GM19238 (cell line): Measurements from ENCODE around the gene COG5.
A peak's percentile ranks its signal among the peaks of the same experiment; 100 is the strongest.
"Not testable (repeated sequence)": the region's sequence is repeated elsewhere in the genome, so short reads cannot be mapped to it uniquely, and the experiment has no call there.

Source experiments
- DNase-seq: peaks from one replicate; pipeline ENCODE4 v3.0.0; 2011; ENCODE audit warnings: low spot score; ENCODE audit not compliant: insufficient read length

Gene COG5

DNA sequence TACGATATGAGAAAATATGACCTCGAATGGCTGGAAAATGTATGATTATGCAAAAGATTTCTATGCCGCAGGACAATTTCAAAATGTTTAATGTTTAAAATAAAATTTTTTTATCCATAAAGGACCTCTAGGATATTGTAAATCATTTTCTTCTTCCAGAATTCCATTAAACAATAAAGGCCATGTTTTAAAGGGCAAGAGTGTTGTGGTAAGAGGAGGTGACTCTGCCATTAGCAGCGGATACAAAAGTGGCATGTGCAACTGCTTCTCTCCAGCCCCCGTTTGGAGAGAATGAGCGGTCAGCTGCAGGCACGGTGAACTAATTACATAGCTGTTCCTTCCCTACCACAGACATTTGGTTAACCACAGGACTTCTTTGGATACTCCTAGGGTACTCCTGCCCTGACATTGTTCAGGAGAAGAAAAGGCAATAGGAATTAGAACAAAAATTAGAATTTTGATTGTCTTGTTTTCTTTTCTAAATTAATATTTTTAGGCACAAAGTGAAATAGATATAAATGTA is 331.1 kb downstream of the COG5 start:
- DNase-seq, result no peak

DNA sequence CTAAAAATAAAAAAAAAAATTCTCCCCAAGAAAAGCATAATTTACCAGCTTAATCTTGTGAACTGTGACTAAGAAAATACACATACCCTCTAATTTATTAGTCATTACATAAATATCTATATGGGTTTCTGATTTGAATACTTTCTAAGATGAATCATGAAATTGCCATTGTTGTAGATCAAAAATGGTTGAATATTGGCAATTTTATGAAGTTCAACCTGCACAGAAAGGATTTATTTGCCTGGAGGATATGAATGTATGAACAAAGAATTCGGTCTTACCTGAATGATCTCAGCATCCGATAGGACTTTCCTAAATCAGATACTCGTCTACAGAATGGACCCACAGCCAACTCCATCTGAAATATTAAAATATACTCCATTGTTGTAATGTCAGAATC is 333.4 kb downstream of the COG5 start:
- DNase-seq, result no peak

DNA sequence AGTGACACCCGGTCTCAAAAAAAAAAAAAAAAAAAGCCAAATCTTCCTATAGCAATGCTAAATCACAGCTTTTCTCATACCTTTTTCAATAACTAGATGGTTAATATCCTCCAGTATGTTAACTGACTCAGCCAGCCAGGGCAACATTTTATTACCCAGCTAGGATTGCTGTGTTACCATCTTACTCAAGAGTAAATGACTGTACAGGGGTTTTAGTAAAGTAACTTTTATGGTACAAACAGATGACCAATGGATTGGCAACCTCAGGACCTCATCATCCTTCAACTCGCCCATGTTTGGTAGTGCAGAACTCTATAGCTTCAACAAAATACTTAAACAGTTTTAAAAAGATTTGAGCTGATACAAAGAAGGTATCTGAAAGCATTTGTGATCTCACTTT is 335.4 kb downstream of the COG5 start:
- no peak for DNase-seq

DNA sequence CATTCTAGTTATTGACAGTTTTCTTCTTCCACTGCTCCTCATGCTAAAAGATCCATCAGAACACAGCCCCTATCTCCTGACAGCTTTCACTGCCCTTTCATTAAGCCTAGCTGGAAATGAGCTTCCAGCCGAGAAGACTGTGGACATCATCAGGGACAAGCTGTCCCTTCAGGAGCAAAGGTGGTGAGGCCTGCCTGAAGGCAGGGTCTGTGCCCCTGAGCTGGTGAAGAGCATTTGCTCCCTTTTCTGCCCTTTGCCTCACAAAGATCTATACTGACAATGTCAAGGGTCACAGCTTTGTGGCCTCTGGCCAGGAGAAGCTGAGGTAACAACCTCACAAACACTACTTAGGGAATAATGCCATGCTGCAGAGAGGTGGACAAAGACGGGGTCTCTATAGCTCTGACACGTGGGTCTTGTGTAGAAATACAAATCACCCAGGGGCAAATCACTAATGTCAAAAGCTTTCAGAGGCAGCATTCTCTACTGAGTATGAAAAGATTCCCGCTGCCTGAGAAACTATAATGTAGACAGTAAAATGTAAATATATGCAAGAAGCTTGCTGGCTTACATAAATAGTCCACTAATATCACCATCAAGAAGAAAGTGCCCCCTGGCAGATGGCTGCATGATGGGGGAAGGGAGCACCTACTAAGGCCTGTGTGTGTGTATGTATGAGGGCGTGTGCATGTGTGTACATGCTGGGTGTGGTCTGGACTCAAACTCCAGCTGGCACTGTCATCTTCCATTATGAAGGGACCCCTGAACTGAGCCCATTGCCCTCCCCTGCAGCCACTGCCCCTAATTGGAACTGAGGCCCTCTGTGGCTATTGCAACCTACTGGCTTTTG is 339.1 kb downstream of the COG5 start:
- no peak for DNase-seq

DNA sequence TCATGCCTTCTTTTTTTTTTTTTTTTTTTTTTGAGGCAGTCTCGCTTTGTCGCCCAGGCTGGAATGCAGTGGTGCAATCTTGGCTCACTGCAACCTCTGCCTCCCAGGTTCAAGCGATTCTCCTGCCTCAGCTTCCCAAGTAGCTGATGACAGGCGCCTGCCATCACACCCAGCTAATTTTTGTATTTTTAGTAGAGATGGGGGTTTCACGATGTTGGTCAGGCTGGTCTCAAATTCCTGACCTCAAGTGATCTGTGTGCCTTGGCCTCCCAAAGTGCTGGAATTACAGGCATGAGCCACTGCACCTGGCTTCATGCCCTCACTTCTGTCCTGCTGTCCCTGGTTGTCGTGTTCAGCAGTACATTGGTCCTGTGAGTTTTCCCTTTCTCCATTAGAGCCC is 342.9 kb downstream of the COG5 start:
- not testable (repeated sequence) for DNase-seq

DNA sequence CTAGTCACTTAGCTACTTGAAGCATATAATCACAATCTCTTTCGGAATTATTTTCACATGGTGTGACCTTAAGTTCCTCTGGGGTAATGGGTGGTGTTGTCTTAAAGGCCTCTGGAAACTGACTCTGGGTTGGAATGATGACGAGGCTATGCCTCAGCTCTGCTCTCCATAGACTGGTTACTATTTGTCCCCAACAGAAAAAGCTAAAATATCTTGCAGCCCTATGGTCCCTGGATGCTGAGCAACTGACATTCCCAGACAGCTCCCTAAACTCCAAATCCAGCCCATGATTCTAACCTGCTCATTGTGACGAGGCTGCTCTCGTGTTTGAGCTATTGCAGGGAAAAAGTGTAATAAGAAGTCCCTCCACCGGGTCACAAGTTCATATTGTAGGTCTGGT is 343.4 kb downstream of the COG5 start:
- DNase-seq, result no peak

DNA sequence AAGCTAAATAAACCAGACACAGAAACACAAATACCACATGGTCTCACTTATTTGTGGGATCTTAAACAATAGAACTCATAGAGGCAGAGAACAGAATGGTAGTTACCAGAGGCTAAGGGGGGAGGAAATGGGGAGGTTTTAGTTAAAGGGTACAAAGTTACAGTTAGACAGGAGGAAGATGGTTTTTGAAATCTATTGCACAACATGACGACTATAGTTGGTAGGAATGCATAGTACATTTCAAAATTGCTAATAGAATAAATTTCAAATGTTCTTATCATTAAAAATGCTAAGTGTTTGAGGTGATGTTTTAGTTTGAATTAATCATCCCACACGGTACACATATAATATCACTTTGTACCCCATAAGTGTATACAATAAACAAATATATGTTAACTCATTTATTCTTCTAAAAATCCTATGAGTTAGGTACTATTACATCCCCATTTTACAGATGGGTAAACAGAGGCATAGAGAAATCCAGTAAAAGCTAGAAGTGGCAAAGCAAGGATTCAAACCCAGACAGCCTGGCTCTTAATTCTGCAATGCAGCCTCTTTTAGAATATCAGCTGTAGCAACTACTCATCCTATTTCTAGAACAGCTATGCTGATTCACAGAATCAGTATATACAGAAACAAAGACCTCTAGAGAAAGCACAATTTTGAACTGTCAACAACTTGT is 344.0 kb downstream of the COG5 start:
- no peak for DNase-seq

DNA sequence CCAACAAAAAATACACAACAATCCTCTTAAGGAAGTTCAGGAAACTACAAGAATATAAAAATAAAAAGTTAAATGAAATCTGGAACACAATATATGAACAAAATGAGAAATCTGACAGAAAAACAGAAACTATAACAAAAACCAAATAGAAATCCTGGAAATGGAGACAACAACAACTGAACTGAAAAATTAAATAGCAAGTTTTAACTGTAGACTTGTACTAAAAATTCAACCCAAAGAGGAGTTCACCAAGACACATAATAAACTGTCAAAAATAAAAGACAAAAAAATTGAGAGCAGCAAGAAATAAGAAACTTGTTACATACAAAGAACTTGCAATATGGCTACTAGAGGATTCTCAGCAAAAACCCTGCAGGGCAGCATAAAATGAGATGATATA is 349.8 kb downstream of the COG5 start:
- no peak for DNase-seq

DNA sequence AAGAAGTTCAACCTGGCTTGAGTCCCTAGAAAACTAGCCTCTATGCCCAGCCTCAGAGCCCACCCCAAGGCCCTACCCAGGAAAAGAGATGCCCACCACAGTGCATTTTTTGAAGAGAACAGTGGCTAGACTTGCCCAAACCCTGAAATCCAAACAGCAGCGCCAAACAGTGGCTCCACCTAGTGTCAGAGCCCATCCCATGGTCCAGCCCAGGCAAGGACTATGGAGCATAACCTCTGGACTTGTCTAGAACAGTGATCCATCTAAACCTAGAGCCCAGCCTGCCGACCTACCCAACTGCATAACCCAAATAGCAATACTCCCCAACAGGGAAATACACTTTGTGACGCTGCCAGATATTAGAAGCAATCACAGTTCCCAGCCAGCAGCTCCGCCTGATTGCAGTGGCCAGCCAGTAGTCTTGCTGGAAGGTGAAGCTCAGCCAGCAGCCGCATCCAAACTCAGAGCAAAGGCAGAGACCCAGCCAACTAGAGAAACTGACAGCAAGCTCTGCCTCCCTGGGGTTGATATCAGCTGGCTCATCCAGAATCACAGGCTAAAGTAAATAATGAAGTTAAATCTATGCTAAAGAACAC is 350.4 kb downstream of the COG5 start:
- DNase-seq, result no peak

DNA sequence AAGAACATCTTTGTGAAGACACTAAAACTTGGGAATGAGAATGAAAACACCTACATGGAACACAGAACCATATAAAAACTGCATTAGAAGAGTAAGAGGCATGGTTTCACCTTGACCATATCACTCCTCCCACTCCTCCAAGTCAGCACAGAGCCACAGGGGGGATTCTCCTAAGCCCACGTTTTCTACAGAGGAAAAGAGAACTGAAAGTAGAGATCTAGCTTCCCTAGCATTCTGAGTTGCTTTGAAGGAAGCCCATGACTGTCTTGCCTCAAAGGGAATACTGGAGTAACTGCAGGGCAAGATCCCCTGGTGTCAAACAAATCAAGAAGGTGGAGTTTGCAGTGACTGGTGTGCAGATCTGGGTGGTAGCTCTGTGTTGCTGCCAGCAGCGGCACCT is 351.0 kb downstream of the COG5 start:
- no peak for DNase-seq

DNA sequence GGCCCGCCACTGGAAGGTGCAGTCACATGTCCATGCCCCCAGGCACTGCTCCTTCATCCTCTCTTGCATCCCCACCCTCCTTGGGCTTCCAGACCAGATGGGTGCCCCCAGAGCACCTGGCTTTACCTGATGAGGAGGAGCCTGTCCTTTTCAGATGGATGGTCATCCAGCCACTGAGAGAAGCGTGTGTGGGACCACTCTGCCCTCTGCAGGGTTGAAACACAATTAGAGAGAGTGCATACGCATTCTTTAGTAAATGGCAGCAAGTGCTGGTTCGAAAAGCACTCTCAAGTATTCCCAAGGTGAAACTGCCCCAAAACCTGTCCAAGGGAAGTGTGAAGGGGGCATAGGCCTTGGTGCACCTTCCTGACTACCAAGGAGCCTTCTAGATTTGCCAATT is 353.3 kb downstream of the COG5 start:
- no peak for DNase-seq

DNA sequence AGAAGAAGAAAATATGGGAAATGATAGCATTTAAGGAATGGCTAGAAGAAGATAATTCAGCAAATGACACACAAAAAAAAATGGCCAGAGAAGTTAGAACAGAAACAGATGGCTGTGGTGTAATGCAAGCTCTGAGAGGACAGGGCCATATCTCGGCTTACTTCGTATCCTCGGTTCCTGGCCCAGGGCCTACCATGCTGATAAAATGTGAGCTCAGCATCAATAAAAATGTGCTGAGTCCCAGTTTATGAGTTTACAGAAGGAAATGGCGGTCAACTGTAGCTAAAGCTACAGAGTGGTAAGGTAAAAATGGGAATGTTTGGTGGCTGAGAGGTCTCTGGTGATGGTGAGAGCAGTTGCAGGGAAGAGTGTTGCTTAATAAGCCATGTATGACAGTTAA is 354.2 kb downstream of the COG5 start:
- no peak for DNase-seq

DNA sequence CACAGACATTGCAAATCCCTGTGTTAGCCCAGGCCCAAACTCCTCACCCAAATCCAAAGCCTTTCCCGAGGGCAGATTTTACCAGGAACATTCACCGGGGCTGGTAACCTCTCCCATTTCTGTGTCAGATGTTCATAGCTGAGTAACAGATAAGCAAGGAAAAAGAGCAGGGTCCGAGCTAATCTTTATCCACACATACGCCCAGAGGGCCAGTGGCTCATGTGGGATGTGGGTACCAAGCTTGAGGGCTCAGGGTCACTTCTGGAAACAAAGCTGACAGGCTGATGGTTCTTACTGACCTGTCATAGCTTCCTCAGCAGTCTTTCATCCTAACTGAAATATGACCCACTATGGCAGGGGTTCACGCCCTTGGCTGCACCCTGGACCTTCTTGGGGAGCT is 355.2 kb downstream of the COG5 start:
- DNase-seq, result no peak

DNA sequence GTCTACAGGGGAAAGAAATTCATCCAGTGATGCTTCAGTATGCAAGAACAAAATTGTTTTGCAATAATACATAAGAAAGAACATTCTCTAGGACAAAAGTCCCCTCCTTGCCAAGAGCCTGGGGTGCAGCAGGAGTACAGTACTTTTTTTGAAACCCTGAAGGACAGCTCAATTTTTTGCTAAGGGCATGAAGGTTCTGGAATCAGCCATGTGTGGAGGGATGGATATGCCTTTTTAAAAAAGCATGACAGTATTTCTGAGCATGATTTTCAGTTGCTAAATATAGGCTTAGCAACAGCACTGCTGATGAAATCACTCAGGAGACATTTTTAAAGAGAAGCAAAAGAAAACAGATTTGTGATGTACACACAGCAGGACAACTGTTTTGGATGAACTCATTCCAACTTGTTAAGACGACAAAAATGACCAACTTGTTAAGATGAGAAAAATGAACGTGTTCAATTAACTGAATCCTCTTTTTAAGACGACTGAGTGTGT is 355.6 kb downstream of the COG5 start:
- no peak for DNase-seq

DNA sequence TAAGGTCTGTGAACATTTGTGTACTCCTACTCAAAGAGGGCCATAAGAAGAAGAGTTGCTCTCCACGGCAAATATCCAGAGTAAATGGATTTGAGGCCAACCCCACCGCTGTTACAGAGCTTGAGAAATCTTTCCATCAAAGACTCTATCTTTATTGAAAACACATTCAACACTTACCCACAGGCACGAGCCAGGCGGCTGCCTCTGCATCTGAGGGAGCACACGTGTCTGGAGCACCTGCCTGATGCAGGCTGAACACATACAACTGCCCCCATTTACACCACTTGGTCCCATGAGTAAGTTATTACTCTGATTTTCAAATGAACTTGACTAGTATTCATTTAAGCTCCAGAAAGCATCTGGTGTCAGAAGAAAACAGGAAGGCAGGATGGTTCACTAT is 356.3 kb downstream of the COG5 start:
- DNase-seq, result no peak

DNA sequence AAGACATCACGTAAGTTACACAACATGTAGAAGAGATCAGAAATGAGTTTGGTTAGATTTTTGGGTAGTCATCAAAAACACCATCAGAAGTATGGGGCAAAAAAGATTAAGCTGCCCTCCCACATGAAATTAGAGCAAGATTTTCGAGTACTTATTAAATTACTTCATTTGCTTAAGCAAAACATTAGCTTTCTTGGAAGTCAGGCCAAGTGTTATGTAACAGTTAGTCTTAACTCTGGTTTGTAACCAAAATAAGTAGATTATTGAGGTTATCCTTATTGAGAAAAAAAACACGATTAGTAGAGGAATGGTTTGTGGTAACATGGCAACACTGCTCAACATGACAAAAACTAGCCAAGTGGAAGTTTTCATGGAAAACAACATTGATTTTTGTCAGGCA is 357.0 kb downstream of the COG5 start:
- no peak for DNase-seq

DNA sequence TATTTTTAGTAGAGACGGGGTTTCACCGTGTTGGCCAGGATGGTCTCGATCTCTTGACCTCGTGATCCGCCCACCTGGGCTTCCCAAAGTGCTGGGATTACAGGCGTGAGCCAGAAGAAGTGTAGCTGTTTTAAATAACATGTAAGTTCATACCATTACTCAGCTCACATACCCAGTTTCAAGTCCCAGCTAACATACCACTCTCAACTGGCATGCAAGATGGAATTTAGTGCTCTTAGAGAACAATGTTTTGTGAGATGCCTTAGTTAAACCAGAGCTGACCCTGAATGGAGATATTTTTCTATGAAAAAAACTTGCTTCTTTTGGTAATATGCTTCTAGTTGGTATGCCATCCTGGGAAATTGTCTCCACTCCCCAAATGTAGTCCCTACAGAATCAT is 357.6 kb downstream of the COG5 start:
- no peak for DNase-seq

DNA sequence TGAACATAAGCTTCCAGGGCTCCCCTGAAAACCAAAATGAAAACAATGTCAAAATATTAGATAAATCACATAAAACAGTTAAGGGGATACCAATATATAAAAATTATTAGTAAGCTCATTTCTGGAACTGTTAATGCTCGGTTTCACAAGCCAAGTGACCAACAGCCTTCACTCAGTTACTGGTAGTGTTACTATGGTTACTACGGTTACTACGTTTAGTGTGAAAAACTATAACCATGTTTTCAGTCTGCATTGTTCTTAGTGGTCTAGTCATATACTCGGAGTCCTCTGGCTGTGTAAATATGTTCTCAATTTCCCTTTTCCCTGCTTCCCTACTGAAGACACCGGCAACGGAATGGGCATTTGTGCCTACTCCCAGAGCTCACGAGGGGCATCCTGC is 360.1 kb downstream of the COG5 start:
- DNase-seq, result no peak

DNA sequence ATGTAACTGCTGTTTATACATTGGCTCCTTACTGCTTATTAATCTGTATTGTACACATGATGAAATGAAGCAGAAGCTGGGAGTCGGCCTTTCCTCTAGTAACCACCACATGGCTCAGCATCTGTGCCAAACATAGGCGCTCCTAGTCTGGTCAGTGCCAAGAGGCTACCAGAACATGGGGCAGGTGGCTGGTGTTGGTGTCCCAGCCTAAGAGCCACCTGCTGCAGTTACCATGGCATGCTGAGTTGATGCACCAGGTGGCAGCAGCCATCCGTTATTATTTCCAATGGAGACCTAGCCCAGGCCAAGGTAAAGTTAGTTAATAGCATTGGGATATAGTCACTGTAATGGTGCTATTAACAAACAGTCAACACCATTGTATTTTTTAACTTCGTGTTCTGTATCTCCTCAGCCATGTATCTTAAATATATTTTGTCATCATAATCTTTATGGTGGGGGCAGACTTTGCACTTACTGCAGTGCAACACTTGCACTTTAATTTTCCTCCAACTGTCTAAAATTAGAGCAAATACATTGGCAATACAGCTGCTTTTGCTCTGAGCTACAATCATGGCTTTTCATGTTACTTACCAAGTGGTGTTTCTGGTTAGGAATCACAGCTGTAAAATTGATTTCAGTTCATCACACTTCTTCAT is 361.8 kb downstream of the COG5 start:
- peak; percentile 7 for DNase-seq

DNA sequence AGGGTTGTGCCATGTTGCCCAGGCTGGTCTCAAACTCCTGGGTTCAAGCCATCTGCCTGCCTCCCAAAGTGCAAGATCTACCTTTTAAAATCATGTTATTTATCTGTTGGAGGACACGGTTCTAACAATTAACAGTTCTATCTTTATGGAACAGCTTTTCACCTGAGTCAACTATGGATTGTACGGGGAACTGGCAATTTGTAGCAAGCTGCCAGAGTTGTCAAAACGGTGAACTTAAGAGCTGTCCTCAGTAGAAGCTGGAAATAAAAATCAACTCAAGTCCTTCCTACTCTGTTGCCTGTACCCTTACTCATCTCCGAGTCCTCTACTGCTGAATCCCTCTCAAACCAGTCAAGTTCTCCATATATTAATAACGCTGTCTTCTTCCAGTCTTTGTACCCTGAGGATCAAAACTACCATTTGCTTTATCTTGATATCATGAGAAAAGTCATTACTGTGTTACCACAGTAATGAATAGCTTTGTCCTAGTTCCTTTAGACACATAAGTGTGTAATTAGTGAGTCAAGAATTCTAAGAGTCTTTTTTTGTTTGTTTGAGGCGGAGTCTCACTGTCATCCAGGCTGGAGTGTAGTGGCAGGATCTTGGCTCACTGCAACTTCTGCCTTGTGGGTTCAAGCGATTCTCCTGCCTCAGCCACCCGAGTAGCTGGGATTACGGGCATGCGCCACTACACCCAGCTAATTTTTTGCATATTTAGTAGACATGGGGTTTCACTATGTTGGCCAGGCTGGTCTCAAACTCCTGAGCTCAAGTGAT is 366.7 kb downstream of the COG5 start:
- DNase-seq, result no peak

DNA sequence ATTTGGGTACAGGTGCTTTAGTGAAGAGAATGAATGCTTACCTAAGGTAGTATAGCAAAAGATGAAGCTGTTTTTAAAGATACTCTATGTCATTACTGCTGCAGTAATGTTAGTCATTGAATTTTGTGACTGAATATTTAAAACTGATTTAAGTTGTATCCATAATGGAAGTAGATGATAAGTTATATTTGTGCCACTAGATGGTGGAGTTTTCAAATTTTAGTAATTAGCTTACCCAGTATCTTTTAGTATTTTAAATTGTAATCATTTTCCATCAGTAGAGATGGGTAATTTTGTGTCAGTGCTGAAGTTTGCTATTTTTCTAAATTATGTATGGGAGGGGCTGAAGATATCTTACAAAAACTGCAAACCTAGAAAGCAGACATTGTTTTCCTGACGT is 369.7 kb downstream of the COG5 start:
- no peak for DNase-seq
